MM.1S (cell line): ENCODE data around the gene RUNX1.

ENCODE experiments used
- DNase-seq: peaks from one replicate; pipeline ENCODE4 v3.0.0-alpha.2; 2015
- H2AFZ ChIP-seq: fragments of 300-600 bp; sonication (generic); 2 replicates; pipeline ENCODE4 v1.6.0; 2016; ENCODE audit warnings: antibody characterized with exemption, low read length
- H3F3A ChIP-seq: fragments of 300-600 bp; sonication (generic); 2 replicates; pipeline ENCODE4 v1.6.1; 2016; ENCODE audit warnings: mild to moderate bottlenecking, antibody characterized with exemption, low read length, moderate library complexity, mixed read lengths; ENCODE audit not compliant: insufficient read depth
- H3K27ac ChIP-seq: fragments of 300-600 bp; sonication (generic); 2 replicates; pipeline ENCODE4 v1.5.1; 2016; ENCODE audit warnings: mild to moderate bottlenecking, low read length
- H3K27me3 ChIP-seq: fragments of 300-600 bp; sonication (generic); replicated peaks from 2 replicates; pipeline ENCODE4 v1.6.0; 2016; ENCODE audit warnings: low read length; ENCODE audit not compliant: insufficient read depth
- H3K36me3 ChIP-seq: fragments of 300-600 bp; sonication (generic); replicated peaks from 2 replicates; pipeline ENCODE4 v1.6.1; 2016; ENCODE audit warnings: mild to moderate bottlenecking, low read length, mixed read lengths; ENCODE audit not compliant: insufficient read depth
- H3K4me1 ChIP-seq: fragments of 300-600 bp; sonication (generic); 2 replicates; pipeline ENCODE4 v1.6.1; 2016; ENCODE audit warnings: low read length, mixed read lengths
- H3K4me2 ChIP-seq: fragments of 300-600 bp; sonication (generic); 2 replicates; pipeline ENCODE4 v1.6.0; 2016; ENCODE audit warnings: low read depth, low read length
- H3K4me3 ChIP-seq: fragments of 300-600 bp; sonication (generic); 2 replicates; pipeline ENCODE4 v1.5.1; 2016; ENCODE audit warnings: low read length, mixed read lengths
- H3K79me2 ChIP-seq: fragments of 300-600 bp; sonication (generic); 2 replicates; pipeline ENCODE4 v1.6.1; 2016; ENCODE audit warnings: mixed run types, low read length, mixed read lengths
- H3K9ac ChIP-seq: fragments of 300-600 bp; sonication (generic); 2 replicates; pipeline ENCODE4 v1.6.1; 2016; ENCODE audit warnings: low read length, mixed read lengths
- H3K9me2 ChIP-seq: fragments of 300-600 bp; sonication (generic); replicated peaks from 2 replicates; pipeline ENCODE4 v1.6.1; 2016; ENCODE audit warnings: mild to moderate bottlenecking, low read length, mixed read lengths; ENCODE audit not compliant: insufficient read depth
- H3K9me3 ChIP-seq: fragments of 300-600 bp; sonication (generic); replicated peaks from 2 replicates; pipeline ENCODE4 v1.6.1; 2016; ENCODE audit warnings: mild to moderate bottlenecking, low read length, mixed read lengths; ENCODE audit not compliant: insufficient read depth
- H4K20me1 ChIP-seq: fragments of 300-600 bp; sonication (generic); 2 replicates; pipeline ENCODE4 v1.6.1; 2016; ENCODE audit warnings: mild to moderate bottlenecking, low read length, moderate library complexity, mixed read lengths; ENCODE audit not compliant: insufficient read depth
- EZH2 ChIP-seq: fragments of 300-600 bp; sonication (generic); optimal IDR thresholded peaks from 2 replicates; pipeline ENCODE3; 2017; ENCODE audit warnings: low read depth, mild to moderate bottlenecking, antibody characterized with exemption, low read length, mixed read lengths
- EZH2phosphoT487 ChIP-seq: fragments of 300-600 bp; sonication (generic); IDR thresholded peaks from 2 replicates; pipeline ENCODE4 v1.6.1; 2018; ENCODE audit warnings: antibody characterized with exemption, low read length
- TF ChIP-seq, protein P1 (sequence below): fragments of 300-600 bp; sonication (generic); IDR thresholded peaks from 2 replicates; pipeline ENCODE4 v1.5.1; 2016; ENCODE audit warnings: antibody characterized with exemption, low read length, mixed read lengths

Gene RUNX1

DNA sequence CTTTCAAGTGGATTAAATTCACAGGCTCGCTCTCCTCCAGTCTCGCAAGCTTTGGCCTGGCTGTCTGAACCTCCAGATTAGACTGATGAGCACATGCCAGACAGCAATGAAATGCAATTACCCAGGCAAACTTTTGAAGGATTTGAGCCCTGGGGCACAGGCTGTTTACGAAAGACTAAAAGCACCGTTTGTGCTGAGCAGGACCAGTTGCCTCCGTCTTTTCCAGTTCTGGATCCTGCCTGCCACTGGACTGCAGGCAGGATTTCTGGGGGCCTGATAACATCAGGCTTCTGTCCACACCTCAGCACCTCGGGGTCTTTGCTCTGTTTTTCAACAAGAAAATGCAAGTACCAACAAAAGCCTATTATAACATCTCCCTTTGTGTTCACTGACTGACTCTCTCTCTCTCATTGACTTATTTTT, 234.6 kb downstream of the RUNX1 start:
- H3K27ac ChIP-seq: no peak overlapping the region
- no peaks in the 10 kb centered on the region for H3K36me3 ChIP-seq

DNA sequence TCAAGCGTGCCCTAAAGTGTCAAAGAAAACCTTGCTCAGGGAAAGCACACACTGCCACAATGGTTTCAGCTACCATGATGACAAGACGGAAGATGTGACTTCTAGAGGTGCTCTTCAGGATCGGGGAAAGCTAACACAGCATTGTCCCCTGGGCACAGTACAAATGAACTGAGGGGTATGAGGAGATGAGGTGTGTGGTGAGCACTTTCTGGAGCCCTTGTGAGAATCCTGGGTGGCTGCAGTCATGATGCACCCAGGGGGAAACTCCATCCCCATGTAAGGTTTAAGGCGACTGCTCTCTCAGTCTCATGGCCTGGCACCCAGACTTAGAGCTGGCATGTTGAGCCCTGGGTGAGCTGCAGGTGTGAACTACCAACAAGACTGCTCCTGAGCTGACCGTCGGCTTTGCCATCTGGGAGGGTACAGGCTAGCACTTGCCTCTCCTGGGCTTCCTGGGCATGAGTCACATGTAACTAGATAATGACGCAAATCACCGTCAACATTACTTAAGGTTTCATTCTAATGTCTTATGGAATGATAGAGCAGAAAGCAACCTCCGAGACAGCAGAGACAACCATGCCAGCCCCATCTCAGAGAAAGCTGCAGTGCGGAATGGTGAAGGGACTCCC, 235.7 kb downstream of the RUNX1 start:
- Histone ChIP-seq H3K4me3 (no peak overlapping the region), H3K79me2 (no peaks in the 10 kb centered on the region), H3K9me3 (no peaks in the 10 kb centered on the region), H3K4me1 (no peaks in the 10 kb centered on the region), H3K36me3 (no peaks in the 10 kb centered on the region), H3K27me3 (no peaks in the 10 kb centered on the region), H4K20me1 (no peaks in the 10 kb centered on the region), H3K27ac (no peak overlapping the region), H3F3A (no peaks in the 10 kb centered on the region), H3K9me2 (no peaks in the 10 kb centered on the region), H3K9ac (no peak overlapping the region), H2AFZ (no peak overlapping the region), H3K4me2 (no peak overlapping the region)
- no peak for DNase-seq
- TF ChIP-seq EZH2 (no peak), EZH2phosphoT487 (no peak)
- TF ChIP-seq, protein P1, sequence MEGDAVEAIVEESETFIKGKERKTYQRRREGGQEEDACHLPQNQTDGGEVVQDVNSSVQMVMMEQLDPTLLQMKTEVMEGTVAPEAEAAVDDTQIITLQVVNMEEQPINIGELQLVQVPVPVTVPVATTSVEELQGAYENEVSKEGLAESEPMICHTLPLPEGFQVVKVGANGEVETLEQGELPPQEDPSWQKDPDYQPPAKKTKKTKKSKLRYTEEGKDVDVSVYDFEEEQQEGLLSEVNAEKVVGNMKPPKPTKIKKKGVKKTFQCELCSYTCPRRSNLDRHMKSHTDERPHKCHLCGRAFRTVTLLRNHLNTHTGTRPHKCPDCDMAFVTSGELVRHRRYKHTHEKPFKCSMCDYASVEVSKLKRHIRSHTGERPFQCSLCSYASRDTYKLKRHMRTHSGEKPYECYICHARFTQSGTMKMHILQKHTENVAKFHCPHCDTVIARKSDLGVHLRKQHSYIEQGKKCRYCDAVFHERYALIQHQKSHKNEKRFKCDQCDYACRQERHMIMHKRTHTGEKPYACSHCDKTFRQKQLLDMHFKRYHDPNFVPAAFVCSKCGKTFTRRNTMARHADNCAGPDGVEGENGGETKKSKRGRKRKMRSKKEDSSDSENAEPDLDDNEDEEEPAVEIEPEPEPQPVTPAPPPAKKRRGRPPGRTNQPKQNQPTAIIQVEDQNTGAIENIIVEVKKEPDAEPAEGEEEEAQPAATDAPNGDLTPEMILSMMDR: no peak

More for the DNA sequence above, 234.6 kb downstream of the RUNX1 start:
- no peak overlapping the region for H3K4me2 ChIP-seq
- no peak overlapping the region for H3K9ac ChIP-seq
- H2AFZ ChIP-seq: no peak overlapping the region
- H3K4me3 ChIP-seq: no peak overlapping the region
- no peaks in the 10 kb centered on the region for H3K4me1 ChIP-seq
- H3K79me2 ChIP-seq: no peaks in the 10 kb centered on the region
- no peaks in the 10 kb centered on the region for H3K27me3 ChIP-seq
- H3F3A ChIP-seq: no peaks in the 10 kb centered on the region
- H3K9me3 ChIP-seq: no peaks in the 10 kb centered on the region
- H4K20me1 ChIP-seq: no peaks in the 10 kb centered on the region
- TF ChIP-seq EZH2 (no peak), EZH2phosphoT487 (no peak)
- TF ChIP-seq, protein P1: no peak
- H3K9me2 ChIP-seq: no peaks in the 10 kb centered on the region
- DNase-seq: no peak

DNA sequence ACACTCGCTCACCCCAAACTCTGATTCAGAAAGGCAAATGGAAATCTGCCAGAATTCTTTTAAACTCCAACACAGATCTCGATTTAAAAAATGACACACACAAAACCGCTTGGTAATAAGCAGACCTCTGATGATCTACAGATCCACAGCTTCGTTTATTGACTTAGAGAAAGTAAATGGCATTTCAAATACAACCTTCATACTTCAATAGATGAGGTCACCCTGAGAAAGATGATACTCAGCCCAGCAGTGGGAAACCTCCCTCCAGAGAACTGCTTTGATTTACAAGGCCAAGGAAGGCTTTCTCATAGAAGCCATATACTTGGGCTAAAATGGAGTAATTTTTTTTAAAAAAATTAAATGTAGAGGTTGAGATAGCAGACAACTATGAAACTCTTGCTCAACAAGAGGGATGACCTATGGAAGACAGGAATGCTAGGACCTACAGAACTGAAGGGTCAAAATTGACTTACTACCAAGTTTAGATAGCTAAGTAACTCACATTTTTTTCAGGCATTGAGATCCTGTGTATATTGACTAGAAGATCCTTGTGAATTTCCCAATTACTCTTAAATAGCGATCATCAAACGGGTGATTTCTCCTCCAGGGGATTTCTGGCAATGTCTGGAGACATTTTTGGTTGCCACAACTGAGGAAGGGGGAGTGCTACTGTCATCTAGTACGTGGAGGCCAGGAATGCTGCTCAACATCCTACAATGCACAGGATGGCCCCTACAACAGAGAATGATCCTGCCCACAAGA, 236.4 kb downstream of the RUNX1 start:
- no peaks in the 10 kb centered on the region for H3K79me2 ChIP-seq
- no peak overlapping the region for H2AFZ ChIP-seq
- H3K36me3 ChIP-seq: no peaks in the 10 kb centered on the region
- no peaks in the 10 kb centered on the region for H3K9me3 ChIP-seq
- H3K9ac ChIP-seq: no peak overlapping the region
- TF ChIP-seq EZH2 (no peak), EZH2phosphoT487 (no peak)
- TF ChIP-seq, protein P1: no peak
- H3K27me3 ChIP-seq: no peaks in the 10 kb centered on the region
- no peak overlapping the region for H3K27ac ChIP-seq
- no peak overlapping the region for H3K4me2 ChIP-seq
- H3K9me2 ChIP-seq: no peaks in the 10 kb centered on the region
- H3K4me1 ChIP-seq: 0 out of 2 replicates have a peak, but pooled peaks cover 3% of the 10 kb centered on the region
- H4K20me1 ChIP-seq: no peaks in the 10 kb centered on the region
- no peak overlapping the region for H3K4me3 ChIP-seq
- H3F3A ChIP-seq: no peaks in the 10 kb centered on the region
- no peak for DNase-seq
